ENCODE measurements around the gene TEKTIP1.

GRCh38 chr19:3493651-3494050 lies 45.3 kb upstream of the TEKTIP1 start:
- TF ChIP-seq, protein P1, sequence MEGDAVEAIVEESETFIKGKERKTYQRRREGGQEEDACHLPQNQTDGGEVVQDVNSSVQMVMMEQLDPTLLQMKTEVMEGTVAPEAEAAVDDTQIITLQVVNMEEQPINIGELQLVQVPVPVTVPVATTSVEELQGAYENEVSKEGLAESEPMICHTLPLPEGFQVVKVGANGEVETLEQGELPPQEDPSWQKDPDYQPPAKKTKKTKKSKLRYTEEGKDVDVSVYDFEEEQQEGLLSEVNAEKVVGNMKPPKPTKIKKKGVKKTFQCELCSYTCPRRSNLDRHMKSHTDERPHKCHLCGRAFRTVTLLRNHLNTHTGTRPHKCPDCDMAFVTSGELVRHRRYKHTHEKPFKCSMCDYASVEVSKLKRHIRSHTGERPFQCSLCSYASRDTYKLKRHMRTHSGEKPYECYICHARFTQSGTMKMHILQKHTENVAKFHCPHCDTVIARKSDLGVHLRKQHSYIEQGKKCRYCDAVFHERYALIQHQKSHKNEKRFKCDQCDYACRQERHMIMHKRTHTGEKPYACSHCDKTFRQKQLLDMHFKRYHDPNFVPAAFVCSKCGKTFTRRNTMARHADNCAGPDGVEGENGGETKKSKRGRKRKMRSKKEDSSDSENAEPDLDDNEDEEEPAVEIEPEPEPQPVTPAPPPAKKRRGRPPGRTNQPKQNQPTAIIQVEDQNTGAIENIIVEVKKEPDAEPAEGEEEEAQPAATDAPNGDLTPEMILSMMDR (IDR thresholded peaks at IDR 0.05) = no peak
- TF ChIP-seq EZH2 (IDR thresholded peaks at IDR 0.05; ENCODE audit: borderline replicate concordance, insufficient read depth, low read depth, low read length, poor library complexity, severe bottlenecking) = no peak

Data from B cell (primary cell).